Endothelial cell of umbilical vein (primary cell): ENCODE measurements around the gene KIF15. TPM values are rescaled to one million over a fixed set of nuclear protein-coding genes. Genes with fewer than 3 reads are reported as not detected.

ENCODE experiments used
- BruUV-seq: library from RNA; stranded (reverse); fragments of 400-500 nt; replicated peaks from 2 replicates; lab custom pipeline; 2021; lab: Mats Ljungman, UMichigan
- CTCF ChIA-PET: fragments of 300-600, 350-600 bp; sonication (Branson Sonifier 250); formaldehyde crosslinking; loops from one replicate; lab custom pipeline; 2021; ENCODE audit warnings: antibody characterized with exemption, inconsistent platforms; lab: Charles Lee
- POLR2A ChIA-PET: fragments of 300-600, 350-600 bp; sonication (Branson Sonifier 250); formaldehyde crosslinking; loops from one replicate; lab custom pipeline; 2021; ENCODE audit warnings: antibody characterized with exemption, inconsistent platforms; lab: Charles Lee
- DNase-seq: peaks from one replicate; pipeline ENCODE4 v3.0.0-alpha.2; 2011; ENCODE audit warnings: low read depth, low spot score
- FAIRE-seq: peaks from 2 replicates; lab custom pipeline; 2011; peaks lifted over from hg19 to GRCh38; lab: Jason Lieb, UNC
- H2AFZ ChIP-seq: 2 replicates; pipeline ENCODE4 v1.6.0; 2012; ENCODE audit warnings: low read depth, low read length, control low read depth, inconsistent platforms
- H3K27ac ChIP-seq: 2 replicates; pipeline ENCODE4 v1.5.1; 2011; ENCODE audit warnings: low read depth, mild to moderate bottlenecking, control low read depth, low read length, moderate library complexity; ENCODE audit not compliant: insufficient read depth
- H3K27me3 ChIP-seq, 2 experiments: 2 replicates each; pipeline versions ENCODE4 v1.6.0 to v1.6.1; 2011; ENCODE audit warnings: low read length in 2 of 2, mixed read lengths in 1 of 2; ENCODE audit not compliant: control insufficient read depth in 2 of 2, insufficient read depth in 2 of 2
- H3K36me3 ChIP-seq, 2 experiments: 2 replicates in 1 of 2; 3 replicates in 1 of 2; pipeline ENCODE4 v1.5.1; 2011; ENCODE audit warnings: low read length in 2 of 2, mild to moderate bottlenecking in 1 of 2, moderate library complexity in 1 of 2; ENCODE audit not compliant: control insufficient read depth in 2 of 2, insufficient read depth in 2 of 2; ENCODE audit errors: extremely low read depth in 1 of 2
- H3K4me1 ChIP-seq: 3 replicates; pipeline ENCODE4 v1.5.1; 2011; ENCODE audit warnings: mild to moderate bottlenecking, low read length; ENCODE audit not compliant: control insufficient read depth, insufficient read depth; ENCODE audit errors: extremely low read depth
- H3K4me2 ChIP-seq: 2 replicates; pipeline ENCODE4 v1.6.1; 2011; ENCODE audit warnings: low read length, control low read depth, mixed read lengths; ENCODE audit not compliant: insufficient read depth
- H3K4me3 ChIP-seq, 3 experiments: fragments of 200-600 bp in 1 of 3; sonication (generic), shearing (Covaris generic) in 1 of 3; replicated peaks in 1 of 3; 2 replicates each; pipeline ENCODE4 v1.5.1; 2011 to 2016; ENCODE audit warnings: control low read depth in 3 of 3, low read length in 3 of 3, mild to moderate bottlenecking in 2 of 3, inconsistent platforms in 1 of 3, low read depth in 1 of 3, moderate library complexity in 1 of 3; ENCODE audit not compliant: insufficient read depth in 1 of 3
- H3K79me2 ChIP-seq: 2 replicates; pipeline ENCODE4 v1.6.0; 2012; ENCODE audit warnings: low read length, inconsistent platforms; ENCODE audit not compliant: control insufficient read depth, insufficient read depth
- H3K9ac ChIP-seq: replicated peaks from 2 replicates; pipeline ENCODE3; 2011; ENCODE audit warnings: low read length, control low read depth; ENCODE audit not compliant: insufficient read depth; ENCODE audit errors: extremely low read depth
- H3K9me1 ChIP-seq: replicated peaks from 3 replicates; pipeline ENCODE4 v1.6.0; 2011; ENCODE audit warnings: mild to moderate bottlenecking, low read length; ENCODE audit not compliant: control insufficient read depth, insufficient read depth; ENCODE audit errors: extremely low read depth
- H3K9me3 ChIP-seq: replicated peaks from 2 replicates; pipeline ENCODE4 v1.5.1; 2012; ENCODE audit warnings: low read length, inconsistent platforms; ENCODE audit not compliant: control insufficient read depth, insufficient read depth
- H4K20me1 ChIP-seq: replicated peaks from 2 replicates; pipeline ENCODE3; 2011; ENCODE audit warnings: mild to moderate bottlenecking, low read length; ENCODE audit not compliant: control insufficient read depth, insufficient read depth; ENCODE audit errors: extremely low read depth
- EZH2 ChIP-seq: IDR thresholded peaks from 2 replicates; pipeline ENCODE4 v1.6.1; 2012; ENCODE audit warnings: borderline replicate concordance, low read depth, mild to moderate bottlenecking, moderate library complexity, low read length, inconsistent platforms; ENCODE audit not compliant: severe bottlenecking
- FOS ChIP-seq: IDR thresholded peaks from 2 replicates; pipeline ENCODE4 v1.6.1; 2011; ENCODE audit warnings: mild to moderate bottlenecking, low read length, moderate library complexity, borderline replicate concordance; ENCODE audit not compliant: insufficient read depth
- GATA2 ChIP-seq: IDR thresholded peaks from 2 replicates; pipeline ENCODE4 v1.7.0; 2011; ENCODE audit warnings: low read depth, mild to moderate bottlenecking, moderate library complexity, mixed read lengths, low read length; ENCODE audit not compliant: insufficient read length, insufficient read depth
- JUN ChIP-seq: IDR thresholded peaks from 2 replicates; pipeline ENCODE4 v1.6.1; 2011; ENCODE audit warnings: borderline replicate concordance, low read depth; ENCODE audit not compliant: insufficient read length, insufficient read depth
- MYC ChIP-seq: IDR thresholded peaks from one replicate; pipeline ENCODE4 v1.6.1; 2011; ENCODE audit warnings: mild to moderate bottlenecking, low read depth, low read length
- POLR2A ChIP-seq: IDR thresholded peaks from 2 replicates; pipeline ENCODE4 v1.6.1; 2012; ENCODE audit warnings: low read depth, mild to moderate bottlenecking, control low read depth, low read length
- POLR2AphosphoS5 ChIP-seq: IDR thresholded peaks from 2 replicates; pipeline ENCODE4 v1.6.1; 2012; ENCODE audit warnings: low read depth, mild to moderate bottlenecking, control low read depth, low read length, moderate library complexity; ENCODE audit not compliant: insufficient read depth
- dilution Hi-C: fragments of 300-500 bp; cut with MboI; formaldehyde crosslinking; loops from one replicate; pipeline ENCODE4 v1.15.0; 2019; ENCODE audit warnings: low sequenced_read_pairs; ENCODE audit not compliant: extremely low pct_ligation_motif_present
- intact Hi-C: fragments of 100-400 bp; cut with micrococcal nuclease; formaldehyde crosslinking; loops from one replicate; pipeline ENCODE4 v1.10.0; 2022
- polyA plus RNA-seq, 4 experiments: library from polyadenylated mRNA; depleted of rRNA in 3 of 4; stranded (reverse) in 3 of 4; unstranded in 1 of 4; fragments of >200 nt; gene quantifications; 2 replicates each; pipeline versions ENCODE4 v1.2.1 to v1.2.3, GENCODE V29; 2011 to 2012; ENCODE audit warnings: missing spikeins in 1 of 4
- total RNA-seq: library from RNA; stranded (reverse); gene quantifications from 2 replicates; pipeline ENCODE4 v1.2.3, GENCODE V29; 2021
- TF ChIP-seq, protein P1 (sequence below): IDR thresholded peaks from 2 replicates; pipeline ENCODE4 v1.6.1; 2011; ENCODE audit not compliant: insufficient read depth, insufficient read length
- TF ChIP-seq, protein P2 (sequence below), 2 donors: IDR thresholded peaks; 1 replicate in 1 of 2; 2 replicates in 1 of 2; pipeline ENCODE4 v1.5.1; 2011; ENCODE audit warnings: low read length in 2 of 2, mild to moderate bottlenecking in 2 of 2, moderate library complexity in 2 of 2, control low read depth in 1 of 2, inconsistent platforms in 1 of 2, low read depth in 1 of 2; ENCODE audit not compliant: insufficient read depth in 1 of 2; ENCODE audit errors: extremely low read depth in 1 of 2

The KIF15 gene
- total and polyA plus RNA-seq, 2 donors (not counting 3 experiments of a cell fraction or from before 2014, with no cell fraction given): 2.2 to 21.6 TPM

DNA sequence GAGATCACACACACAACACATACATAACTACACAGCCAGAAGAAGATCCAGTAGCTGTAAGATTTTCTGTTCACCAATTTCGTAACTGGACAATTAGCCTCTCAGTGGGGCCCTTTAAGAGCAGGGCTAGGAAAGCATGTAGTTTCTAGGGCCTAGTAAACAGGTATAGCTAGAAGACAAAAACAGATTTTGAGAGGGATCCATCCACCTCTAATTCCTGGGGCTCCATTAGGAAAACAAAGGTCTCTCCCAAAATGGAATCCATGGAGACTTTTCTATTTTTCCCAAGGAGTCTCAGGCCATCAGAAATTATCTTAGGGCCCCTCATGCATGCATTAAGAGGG is 10.5 kb downstream of the KIF15 start:
- ChIA-PET POLR2A (no interaction called here), CTCF (no interaction called here)
- Histone ChIP-seq H3K27ac (no peak overlapping the region), H3K27me3 (no peaks in the 10 kb centered on the region), H3K4me3 (no peak overlapping the region), H3K4me2 (no peak overlapping the region), H3K4me1 (no peaks in the 10 kb centered on the region), H3K9me1 (no peaks in the 10 kb centered on the region), H3K9ac (no peak overlapping the region), H3K36me3 (no peaks in the 10 kb centered on the region), H3K79me2 (peaks cover 43% of the 10 kb centered on the region), H4K20me1 (no peaks in the 10 kb centered on the region), H2AFZ (no peak overlapping the region), H3K9me3 (no peaks in the 10 kb centered on the region)
- dilution Hi-C loops: no loop called here
- TF ChIP-seq, protein P1, sequence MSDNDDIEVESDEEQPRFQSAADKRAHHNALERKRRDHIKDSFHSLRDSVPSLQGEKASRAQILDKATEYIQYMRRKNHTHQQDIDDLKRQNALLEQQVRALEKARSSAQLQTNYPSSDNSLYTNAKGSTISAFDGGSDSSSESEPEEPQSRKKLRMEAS: no peak
- TF ChIP-seq FOS (no peak), JUN (no peak), POLR2AphosphoS5 (no peak), POLR2A (no peak), GATA2 (no peak), EZH2 (no peak), MYC (no peak)
- TF ChIP-seq, protein P2, sequence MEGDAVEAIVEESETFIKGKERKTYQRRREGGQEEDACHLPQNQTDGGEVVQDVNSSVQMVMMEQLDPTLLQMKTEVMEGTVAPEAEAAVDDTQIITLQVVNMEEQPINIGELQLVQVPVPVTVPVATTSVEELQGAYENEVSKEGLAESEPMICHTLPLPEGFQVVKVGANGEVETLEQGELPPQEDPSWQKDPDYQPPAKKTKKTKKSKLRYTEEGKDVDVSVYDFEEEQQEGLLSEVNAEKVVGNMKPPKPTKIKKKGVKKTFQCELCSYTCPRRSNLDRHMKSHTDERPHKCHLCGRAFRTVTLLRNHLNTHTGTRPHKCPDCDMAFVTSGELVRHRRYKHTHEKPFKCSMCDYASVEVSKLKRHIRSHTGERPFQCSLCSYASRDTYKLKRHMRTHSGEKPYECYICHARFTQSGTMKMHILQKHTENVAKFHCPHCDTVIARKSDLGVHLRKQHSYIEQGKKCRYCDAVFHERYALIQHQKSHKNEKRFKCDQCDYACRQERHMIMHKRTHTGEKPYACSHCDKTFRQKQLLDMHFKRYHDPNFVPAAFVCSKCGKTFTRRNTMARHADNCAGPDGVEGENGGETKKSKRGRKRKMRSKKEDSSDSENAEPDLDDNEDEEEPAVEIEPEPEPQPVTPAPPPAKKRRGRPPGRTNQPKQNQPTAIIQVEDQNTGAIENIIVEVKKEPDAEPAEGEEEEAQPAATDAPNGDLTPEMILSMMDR (IDR thresholded peaks at IDR 0.05; ENCODE audit: extremely low read depth in 1 of 2, insufficient read depth in 1 of 2, low read depth in 1 of 2, low read length in 2 of 2): no peak
- no TSS peak for BruUV-seq
- DNase-seq (no peak), FAIRE-seq (no peak)
- intact Hi-C loops: no loop called here
